GM21526 (cell line): ENCODE data around the gene SLC39A12.

Experiments used
- ATAC-seq: cut with Tn5 transposase; IDR thresholded peaks from one replicate; pipeline ENCODE4 v1.9.1; 2021; ENCODE audit warnings: moderate library complexity; ENCODE audit not compliant: unreplicated experiment, low FRiP score

SLC39A12 gene

GRCh38 chr10:17961551-17962422 is 10.1 kb downstream of the SLC39A12 start:
- no peak for ATAC-seq

- no peak for ATAC-seq
Observed at GRCh38 chr10:17963431-17963830, 11.7 kb downstream of the SLC39A12 start.

GRCh38 chr10:17965649-17966235 is 14.0 kb downstream of the SLC39A12 start:
- no peak for ATAC-seq

DNA sequence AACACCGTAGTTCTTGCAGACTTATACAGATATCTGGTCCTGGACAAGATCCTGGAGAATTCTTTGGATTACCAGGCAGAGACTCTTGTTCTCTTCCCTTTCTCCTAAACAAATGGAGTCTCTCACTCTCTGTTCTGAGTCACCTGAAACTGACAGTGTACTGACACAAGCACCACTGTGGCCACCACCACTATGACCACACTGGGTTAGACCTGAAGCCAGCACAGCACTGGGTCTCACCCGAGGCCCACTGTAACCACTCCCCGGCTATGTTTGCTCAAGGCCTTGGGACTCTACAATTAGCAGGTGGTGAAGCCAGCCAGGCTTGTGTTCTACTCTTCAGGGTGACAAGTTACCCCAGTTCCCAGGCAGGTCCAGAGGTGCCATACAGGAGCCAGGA is 22.8 kb downstream of the SLC39A12 start:
- no peak for ATAC-seq

DNA sequence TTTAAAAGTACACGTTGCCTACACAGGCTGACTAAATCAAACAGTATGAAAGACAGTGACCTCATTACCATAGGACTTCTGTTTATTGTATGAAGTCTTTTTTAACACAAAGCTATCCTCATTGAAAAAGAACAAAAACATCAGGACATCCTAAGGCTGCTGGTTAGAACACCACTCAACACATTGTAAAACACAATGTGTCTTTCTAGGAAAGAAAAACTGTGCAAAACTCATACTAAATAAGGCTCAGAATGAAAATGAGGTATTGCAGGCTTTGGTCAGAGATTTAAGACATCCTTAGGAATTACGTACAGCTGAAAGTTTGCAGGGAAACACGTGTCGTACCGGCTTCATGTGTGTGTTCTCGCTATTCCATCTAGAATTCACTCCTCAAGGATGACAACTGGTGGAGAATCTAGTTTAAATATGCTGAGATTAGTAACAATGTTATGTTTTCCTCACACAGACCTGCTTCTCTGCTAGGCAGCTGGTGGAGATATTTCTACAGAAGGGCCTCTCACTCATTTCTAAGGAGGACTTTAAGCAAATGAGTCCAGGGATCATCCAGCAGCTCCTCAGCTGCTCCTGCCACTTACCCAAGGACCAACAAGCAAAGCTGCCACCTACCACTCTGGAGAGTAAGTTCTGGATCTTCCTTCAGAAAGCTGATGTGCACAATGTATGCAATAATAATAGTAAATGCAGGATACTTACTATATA is 29.3 kb downstream of the SLC39A12 start:
- ATAC-seq, result no peak

GRCh38 chr10:17981766-17982380 is 30.2 kb downstream of the SLC39A12 start:
- ATAC-seq, result no peak

DNA sequence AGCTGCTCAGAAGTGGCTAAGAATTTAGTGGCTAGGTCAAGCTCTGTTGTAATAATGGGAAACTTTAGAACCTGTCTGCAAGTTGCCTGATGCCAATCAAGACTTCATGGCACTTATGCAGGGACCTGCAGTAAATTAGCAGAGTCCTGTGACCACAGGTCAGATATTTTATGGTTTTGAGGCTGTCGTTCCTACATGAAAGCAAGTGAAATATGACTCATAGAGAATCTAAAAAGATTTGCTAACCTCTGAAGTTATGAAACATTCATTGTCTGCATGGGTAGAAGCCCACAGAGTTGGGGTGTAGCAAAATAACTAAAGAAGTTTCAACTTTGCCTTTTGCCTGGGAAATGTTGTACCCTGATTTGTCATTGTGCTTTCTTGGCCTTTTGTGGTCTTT is 32.3 kb downstream of the SLC39A12 start:
- ATAC-seq, result peak; percentile 79

GRCh38 chr10:17984563-17984962 is 32.8 kb downstream of the SLC39A12 start:
- ATAC-seq, result no peak

DNA sequence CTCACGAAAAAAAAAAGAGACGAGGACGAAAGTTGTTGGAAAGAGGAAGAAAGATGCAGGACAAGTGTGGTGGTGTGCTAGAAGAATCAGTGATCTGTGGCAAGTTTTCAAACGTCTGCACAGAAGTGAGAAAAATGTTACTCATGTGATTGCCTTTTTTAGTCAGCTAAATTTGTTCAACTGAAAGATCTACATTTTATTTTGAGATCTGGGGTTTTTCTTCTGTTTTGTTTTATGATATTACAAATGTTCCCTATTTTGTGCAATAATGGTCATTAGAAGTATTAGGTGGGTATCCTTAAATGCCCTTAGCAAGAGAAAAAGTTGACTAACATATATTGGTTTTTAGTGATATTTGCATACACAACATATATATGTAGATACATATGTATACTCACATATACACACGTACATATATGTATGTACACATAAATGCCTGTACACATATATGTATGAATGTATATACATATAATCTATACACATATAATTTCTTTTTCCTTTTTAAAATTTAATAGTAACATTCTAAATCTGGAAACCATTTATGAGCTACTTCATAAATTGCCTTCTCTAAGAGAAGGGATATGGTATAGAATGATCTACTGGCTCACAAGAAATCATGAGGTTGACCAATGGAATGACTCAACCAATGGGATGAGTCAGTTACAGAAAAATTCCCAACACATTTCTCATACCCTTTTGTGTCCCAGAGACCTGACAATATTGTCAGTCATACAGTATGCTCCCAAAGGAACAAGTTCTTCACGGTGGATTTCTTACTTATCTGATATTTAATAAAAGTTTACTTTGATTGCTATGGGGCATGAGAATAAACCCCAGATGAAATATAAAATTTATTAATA is 38.4 kb downstream of the SLC39A12 start:
- peak; percentile 77 for ATAC-seq

GRCh38 chr10:17992266-17992665 is 40.5 kb downstream of the SLC39A12 start:
- no peak for ATAC-seq

- ATAC-seq, result no peak
Observed at GRCh38 chr10:17993361-17993760, 41.6 kb downstream of the SLC39A12 start.

DNA sequence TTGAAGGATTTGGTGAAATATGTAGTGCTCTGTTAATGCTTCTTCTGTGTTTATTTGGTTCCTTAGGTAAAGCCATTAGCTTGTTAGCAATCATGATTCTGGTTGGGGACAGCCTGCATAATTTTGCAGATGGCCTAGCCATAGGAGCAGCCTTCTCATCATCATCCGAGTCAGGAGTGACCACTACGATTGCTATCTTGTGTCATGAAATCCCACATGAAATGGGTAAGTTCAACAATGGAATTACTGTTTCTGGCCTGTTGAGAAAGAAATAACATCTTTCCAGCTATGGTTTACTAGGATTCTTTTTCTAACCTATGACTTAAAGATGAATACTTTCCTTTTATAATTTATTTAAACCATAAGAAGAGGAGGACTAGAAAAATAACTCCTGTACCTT is 48.9 kb downstream of the SLC39A12 start:
- ATAC-seq, result no peak

- ATAC-seq, result no peak
Observed at GRCh38 chr10:18005445-18005780, 53.7 kb downstream of the SLC39A12 start.

GRCh38 chr10:18005781-18006456 is 54.2 kb downstream of the SLC39A12 start:
- no peak for ATAC-seq

GRCh38 chr10:18008986-18009385 is 57.3 kb downstream of the SLC39A12 start:
- ATAC-seq, result no peak

DNA sequence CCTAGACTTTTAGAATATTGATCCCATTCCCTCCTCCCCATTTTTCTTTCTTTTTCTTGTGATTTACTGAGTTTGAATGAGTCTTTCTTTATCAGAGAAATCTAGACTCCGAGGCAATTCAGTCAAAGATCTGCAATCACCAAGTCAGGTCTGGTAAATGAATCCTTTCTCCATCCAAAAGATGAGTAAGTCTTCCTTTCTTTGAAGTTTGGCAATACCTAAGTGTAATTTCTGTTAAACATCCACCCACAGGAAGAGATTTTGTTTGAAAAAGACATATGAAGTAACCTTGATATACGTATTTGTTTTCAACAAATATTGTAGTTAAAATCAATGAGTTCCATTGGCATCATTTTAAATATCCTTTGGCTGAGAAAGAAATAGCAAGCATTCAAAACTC is 58.3 kb downstream of the SLC39A12 start:
- no peak for ATAC-seq

- ATAC-seq, result no peak
Observed at GRCh38 chr10:18020523-18020922, 68.8 kb downstream of the SLC39A12 start.

DNA sequence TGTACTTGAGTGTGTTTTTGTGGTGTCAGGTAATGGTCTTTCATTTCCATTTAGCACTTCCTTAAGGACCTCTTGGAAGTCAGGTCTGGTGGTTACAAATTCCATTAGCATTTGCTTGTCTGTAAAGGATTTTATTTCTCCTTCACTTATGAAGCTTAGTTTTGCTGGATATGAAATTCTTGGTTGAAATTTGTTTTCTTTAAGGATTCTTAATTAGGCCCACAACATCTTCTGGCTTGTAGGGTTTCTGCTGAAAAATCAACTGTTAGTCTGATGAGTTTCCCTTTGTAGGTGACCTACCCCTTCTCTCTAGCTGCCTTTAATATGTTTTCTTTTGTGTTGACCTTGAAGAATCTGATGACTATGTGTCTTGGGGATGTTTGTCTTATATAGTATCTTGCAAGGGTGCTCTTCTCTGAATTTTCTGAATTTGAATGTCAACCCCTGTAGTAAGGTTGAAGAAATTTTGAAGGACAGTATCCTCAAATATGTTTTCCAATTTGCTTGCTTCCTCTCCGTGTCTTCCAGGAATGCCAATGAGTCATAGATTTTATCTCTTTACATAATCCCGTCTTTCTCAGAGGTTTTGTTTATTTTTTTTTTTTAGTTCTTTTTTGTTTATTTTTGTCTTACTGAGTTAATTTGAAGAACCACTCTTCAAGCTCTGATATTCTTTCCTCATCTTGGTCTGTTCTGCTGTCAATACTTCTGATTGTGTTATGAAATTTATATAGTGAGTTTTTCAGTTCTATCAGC is 70.2 kb downstream of the SLC39A12 start:
- ATAC-seq, result no peak
